ENCODE data around the gene ATP6V1G2. TPM values are rescaled to one million over a fixed set of nuclear protein-coding genes. Genes with fewer than 3 reads are reported as not detected.
A peak's percentile ranks its signal among the peaks of the same experiment; 100 is the strongest.

Gene ATP6V1G2
- total RNA-seq (2012; rRNA removed) (1.4 and 3.1 TPM in 2 replicates), polyA plus RNA-seq (2012; rRNA removed) (4.8 and 6.5 TPM in 2 replicates), Bru-seq, nascent RNA (percentile 48 among the genes with signal in this experiment), BruChase-seq, experiment 1, labeled RNA remaining after a 6-hour chase (percentile 62 among the genes with signal in this experiment), BruChase-seq, experiment 2, labeled RNA remaining after a 2-hour chase (percentile 53 among the genes with signal in this experiment)
- 3.7 and 3.8 TPM in 2 replicates for polyA plus RNA-seq (2012; cell fraction: cytosol; rRNA removed)
- polyA plus RNA-seq (2012; cell fraction: nucleus; rRNA removed; ENCODE audit: low replicate concordance), result 1.9 and 8.7 TPM in 2 replicates
- long read RNA-seq, partial matches to known transcripts, result 0 of 3 reads
- long read RNA-seq, other reads (novel, unspliced or antisense), result 0 of 3 reads

DNA sequence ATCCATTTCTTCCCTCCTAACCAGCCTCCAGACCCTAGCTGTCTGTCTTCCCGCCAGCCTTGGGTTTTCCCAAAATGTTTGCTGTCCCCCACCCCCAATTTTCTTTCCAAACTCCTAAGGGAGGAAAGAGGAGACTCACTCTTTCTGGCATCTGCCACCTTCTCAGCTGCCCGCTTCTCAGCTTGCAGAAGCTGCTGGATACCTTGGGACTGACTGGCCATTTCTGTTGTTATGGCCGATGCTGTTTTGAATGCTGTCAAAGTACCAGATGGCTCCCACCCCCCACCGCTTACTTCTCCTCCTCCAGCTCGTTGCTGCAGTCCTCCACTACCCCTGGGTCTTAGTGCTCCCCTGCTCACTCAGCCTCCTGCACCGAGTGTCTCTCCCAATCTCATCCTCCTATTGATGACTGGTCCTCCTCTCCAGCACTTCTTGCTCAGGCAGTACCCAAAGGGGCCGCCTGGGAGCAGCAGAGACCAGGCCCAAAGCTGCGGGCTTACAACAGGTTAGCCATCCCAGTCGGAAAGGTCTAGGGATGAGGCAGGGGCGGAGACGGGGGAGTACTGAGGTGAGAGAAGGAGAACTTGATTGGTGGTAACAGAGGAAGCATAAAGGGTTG is at the start of gene ATP6V1G2:
Gene ATP6V1G2 (minus strand): TSS at position 270 of the 619 bp plus-strand sequence. CDS start 49 bp downstream, at position 221.
- Histone ChIP-seq H3K27me3 (ENCODE audit: control insufficient read depth, insufficient read depth, low read length) (no peaks in the 10 kb centered on the region), H2BK120ac (ENCODE audit: low read depth, low read length) (no peak within 1 kb of the TSS), H4K20me1 (ENCODE audit: insufficient read depth, low read length) (peaks cover 3% of the 10 kb centered on the region; the same call in 1 of the 2 replicates), H3K9ac (ENCODE audit: low read depth, low read length) (peak within 1 kb of the TSS; percentile 58), H3K18ac (ENCODE audit: low read depth, low read length) (no peak within 1 kb of the TSS), H3K9me3 (ENCODE audit: control insufficient read depth, insufficient read depth, low read length) (no peaks in the 10 kb centered on the region), H3K36me3 (ENCODE audit: control insufficient read depth, insufficient read depth, low read length) (peaks cover 11% of the 10 kb centered on the region), H3K27ac (ENCODE audit: insufficient read depth, low read length) (peak within 1 kb of the TSS; percentile 13; the same call in 1 of the 2 replicates), H3K4me1 (ENCODE audit: control insufficient read depth, insufficient read depth, low read length) (peaks cover 6% of the 10 kb centered on the region), H3K23ac (ENCODE audit: low read depth, low read length) (no peak within 1 kb of the TSS), H2AFZ (replicated peaks; ENCODE audit: low read length, poor library complexity) (peak within 1 kb of the TSS; percentile 88), H3K56ac (ENCODE audit: extremely low read depth, insufficient read depth, low read length) (no peak within 1 kb of the TSS), H2AK5ac (ENCODE audit: low read depth, low read length) (no peak within 1 kb of the TSS; the same call in 1 of the 2 replicates), H2BK15ac (ENCODE audit: low read depth, low read length) (no peak within 1 kb of the TSS), H3K4ac (ENCODE audit: low read depth, low read length) (peak within 1 kb of the TSS; percentile 55), H3K4me2 (ENCODE audit: low read depth, low read length) (peak within 1 kb of the TSS; percentile 88), H4K5ac (ENCODE audit: low read depth, low read length) (peak within 1 kb of the TSS; percentile 51), H3K79me1 (ENCODE audit: low read depth in 1 of 2, low read length in 2 of 2) (peaks cover 8 to 39% of the 10 kb centered on the region in 2 experiments; a peak in 3 of 4 replicates), H4K91ac (ENCODE audit: insufficient read depth, low read depth, low read length) (no peak within 1 kb of the TSS), H4K8ac (ENCODE audit: low read depth in 2 of 2, low read length in 2 of 2) (peak within 1 kb of the TSS; percentile 28 to 91), H3K14ac (replicated peaks; ENCODE audit: low read depth, low read length) (peak within 1 kb of the TSS; percentile 54; the same call in 1 of the 2 replicates), H2BK20ac (ENCODE audit: low read depth, low read length) (no peak within 1 kb of the TSS), H2AK9ac (replicated peaks; ENCODE audit: low read depth, low read length, poor library complexity) (peak within 1 kb of the TSS; percentile 53), H3K4me3 (ENCODE audit: insufficient read depth, low read depth, low read length) (peak within 1 kb of the TSS; percentile 45), H2BK5ac (ENCODE audit: low read depth, low read length, poor library complexity, severe bottlenecking) (peak within 1 kb of the TSS; percentile 37), H3K9me1 (ENCODE audit: insufficient read depth, low read length) (peaks cover 6% of the 10 kb centered on the region)
- dilution Hi-C loops (cut with HindIII; ENCODE audit: low sequenced_read_pairs, unreplicated experiment), result no loop called here
- in situ Hi-C loops (cut with MboI; ENCODE audit: low sequenced_read_pairs), result loop anchor here (5.0 to 10.0 kb wide), 2 partner anchors 51 to 288 kb away; no protein-coding TSS in a partner anchor
- DNase-seq, result peak; percentile 93
- intact Hi-C loops (cut with micrococcal nuclease), result loop anchor here (1.0 to 5.0 kb wide), 6 partner anchors 36 to 406 kb away; partner anchors contain the start of genes GPANK1, HSPA1B and LTB
- BruUV-seq (replicated peaks), result no TSS peak
- ChIA-PET CTCF (interaction anchor here (0.7 to 1.8 kb wide), 12 partner anchors 17 to 115 kb away, joined by 3 to 15 read pairs (median 4); partner anchors contain the start of genes LST1 and NCR3), POLR2A (ENCODE audit: unreplicated experiment) (interaction anchor here (0.6 to 1.1 kb wide), 3 partner anchors 35 to 329 kb away, joined by 3 to 13 read pairs (median 7); no protein-coding TSS in a partner anchor)
- 0% methylated on average over 1 of the region's 11 CpGs; no CpG with 5 or more reads in 1 of the 2 experiments for WGBS, 2 experiments (ENCODE audit: extremely low coverage in 2 of 2, insufficient read length in 1 of 2)
- ATAC-seq (ENCODE audit: low read depth), result peak; percentile 81
- TF ChIP-seq CHD1 (IDR thresholded peaks at IDR 0.05; ENCODE audit: low read depth, low read length), result no peak
- TF ChIP-seq POLR2A (IDR thresholded peaks at IDR 0.05; ENCODE audit: low read depth, low read length), result peak; percentile 51; the same call in 1 of the 2 replicates
- no peak for TF ChIP-seq CEBPB (IDR thresholded peaks at IDR 0.05; ENCODE audit: low read depth, low read length)
- peak; percentile 16; the same call in 1 of the 2 replicates for TF ChIP-seq MAZ (IDR thresholded peaks at IDR 0.05; ENCODE audit: borderline replicate concordance, low read depth, low read length)
- TF ChIP-seq, protein P1, sequence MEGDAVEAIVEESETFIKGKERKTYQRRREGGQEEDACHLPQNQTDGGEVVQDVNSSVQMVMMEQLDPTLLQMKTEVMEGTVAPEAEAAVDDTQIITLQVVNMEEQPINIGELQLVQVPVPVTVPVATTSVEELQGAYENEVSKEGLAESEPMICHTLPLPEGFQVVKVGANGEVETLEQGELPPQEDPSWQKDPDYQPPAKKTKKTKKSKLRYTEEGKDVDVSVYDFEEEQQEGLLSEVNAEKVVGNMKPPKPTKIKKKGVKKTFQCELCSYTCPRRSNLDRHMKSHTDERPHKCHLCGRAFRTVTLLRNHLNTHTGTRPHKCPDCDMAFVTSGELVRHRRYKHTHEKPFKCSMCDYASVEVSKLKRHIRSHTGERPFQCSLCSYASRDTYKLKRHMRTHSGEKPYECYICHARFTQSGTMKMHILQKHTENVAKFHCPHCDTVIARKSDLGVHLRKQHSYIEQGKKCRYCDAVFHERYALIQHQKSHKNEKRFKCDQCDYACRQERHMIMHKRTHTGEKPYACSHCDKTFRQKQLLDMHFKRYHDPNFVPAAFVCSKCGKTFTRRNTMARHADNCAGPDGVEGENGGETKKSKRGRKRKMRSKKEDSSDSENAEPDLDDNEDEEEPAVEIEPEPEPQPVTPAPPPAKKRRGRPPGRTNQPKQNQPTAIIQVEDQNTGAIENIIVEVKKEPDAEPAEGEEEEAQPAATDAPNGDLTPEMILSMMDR (conservative IDR thresholded peaks at IDR 0.05; ENCODE audit: low read depth, low read length), result peak; percentile 99
- TF ChIP-seq ELK1 (IDR thresholded peaks at IDR 0.05; ENCODE audit: borderline replicate concordance, low read depth, low read length), result no peak
- TF ChIP-seq USF2 (IDR thresholded peaks at IDR 0.05; ENCODE audit: low read depth, low read length), result no peak
- TF ChIP-seq FOS (IDR thresholded peaks at IDR 0.05; ENCODE audit: low read depth, low read length), result no peak
- 0 out of 2 replicates have a peak, but pooled peaks have one; percentile 1 for TF ChIP-seq MAFK (IDR thresholded peaks at IDR 0.05; ENCODE audit: low read depth, low read length)
- TF ChIP-seq RCOR1 (IDR thresholded peaks at IDR 0.05; ENCODE audit: insufficient replicate concordance, low read length), result peak; percentile 79
- no peak for TF ChIP-seq MXI1 (IDR thresholded peaks at IDR 0.05; ENCODE audit: borderline replicate concordance, low read depth, low read length)
